ENCODE measurements around the gene PERM1. TPM values are rescaled to one million over a fixed set of nuclear protein-coding genes. Genes with fewer than 3 reads are reported as not detected.

Gene PERM1, protein sequence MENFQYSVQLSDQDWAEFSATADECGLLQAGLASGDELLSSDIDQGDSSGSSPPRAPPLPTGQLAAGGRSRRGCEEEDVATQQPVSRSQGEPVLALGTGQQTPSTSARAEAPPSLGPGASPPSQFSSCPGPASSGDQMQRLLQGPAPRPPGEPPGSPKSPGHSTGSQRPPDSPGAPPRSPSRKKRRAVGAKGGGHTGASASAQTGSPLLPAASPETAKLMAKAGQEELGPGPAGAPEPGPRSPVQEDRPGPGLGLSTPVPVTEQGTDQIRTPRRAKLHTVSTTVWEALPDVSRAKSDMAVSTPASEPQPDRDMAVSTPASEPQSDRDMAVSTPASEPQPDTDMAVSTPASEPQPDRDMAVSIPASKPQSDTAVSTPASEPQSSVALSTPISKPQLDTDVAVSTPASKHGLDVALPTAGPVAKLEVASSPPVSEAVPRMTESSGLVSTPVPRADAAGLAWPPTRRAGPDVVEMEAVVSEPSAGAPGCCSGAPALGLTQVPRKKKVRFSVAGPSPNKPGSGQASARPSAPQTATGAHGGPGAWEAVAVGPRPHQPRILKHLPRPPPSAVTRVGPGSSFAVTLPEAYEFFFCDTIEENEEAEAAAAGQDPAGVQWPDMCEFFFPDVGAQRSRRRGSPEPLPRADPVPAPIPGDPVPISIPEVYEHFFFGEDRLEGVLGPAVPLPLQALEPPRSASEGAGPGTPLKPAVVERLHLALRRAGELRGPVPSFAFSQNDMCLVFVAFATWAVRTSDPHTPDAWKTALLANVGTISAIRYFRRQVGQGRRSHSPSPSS
- 0.30 and 1.0 TPM in 2 replicates for total RNA-seq (2011; cell fraction: chromatin; rRNA removed; ENCODE audit: low replicate concordance)
- total RNA-seq (2011; cell fraction: nucleolus; rRNA removed) = 0.39 and 0.67 TPM in 2 replicates
- total RNA-seq (2011; cell fraction: nucleoplasm; rRNA removed) = 0.23 and 0.29 TPM in 2 replicates
- total RNA-seq (2014; rRNA removed) = not detected in 2 replicates
- total RNA-seq (2014; rRNA removed; fragmentation: Illumina TruSeq; extraction: Trizol) = not detected in 2 replicates
- not detected in 2 replicates for total RNA-seq (2015; rRNA removed; fragmentation: Illumina TruSeq; extraction: Trizol)
- not detected in 2 replicates for total RNA-seq (2021)
- polyA plus RNA-seq (2011; rRNA removed) = 0.04 TPM in 1 of 2 replicates, not detected in the other
- polyA plus RNA-seq (2011; cell fraction: cytosol; rRNA removed) = 0.06 TPM in 1 of 2 replicates, not detected in the other
- 0.18 and 0.25 TPM in 2 replicates for polyA plus RNA-seq (2011; cell fraction: nucleus; rRNA removed)
- 0.46 and 0.48 TPM in 2 replicates for polyA plus RNA-seq (2012)
- not detected in 2 replicates for polyA plus RNA-seq (2014; fragmentation: Illumina TruSeq; extraction: Trizol)
- not detected for polyA plus RNA-seq (2014; fragmentation: Nextera tagmentation; extraction: Ambion mirVana)
- not detected in 2 replicates for polyA plus RNA-seq (2014; rRNA removed)
- not detected in 2 replicates for polyA minus RNA-seq (2011; rRNA and poly(A)+ RNA removed)
- not detected in 2 replicates for polyA minus RNA-seq (2011; cell fraction: cytosol; rRNA and poly(A)+ RNA removed)
- polyA minus RNA-seq (2011; cell fraction: nucleus; rRNA and poly(A)+ RNA removed) = 0.33 TPM in 1 of 2 replicates, not detected in the other
- Bru-seq, nascent RNA = percentile 15 among the genes with signal in this experiment
- not detected for BruChase-seq, experiment 1, labeled RNA remaining after a 2-hour chase
- BruChase-seq, experiment 2, labeled RNA remaining after a 6-hour chase = not detected
- long read RNA-seq, experiment 1 = 0 reads
- long read RNA-seq, experiment 2 = 0 reads
- long read RNA-seq, experiment 3 = 0 reads

DNA sequence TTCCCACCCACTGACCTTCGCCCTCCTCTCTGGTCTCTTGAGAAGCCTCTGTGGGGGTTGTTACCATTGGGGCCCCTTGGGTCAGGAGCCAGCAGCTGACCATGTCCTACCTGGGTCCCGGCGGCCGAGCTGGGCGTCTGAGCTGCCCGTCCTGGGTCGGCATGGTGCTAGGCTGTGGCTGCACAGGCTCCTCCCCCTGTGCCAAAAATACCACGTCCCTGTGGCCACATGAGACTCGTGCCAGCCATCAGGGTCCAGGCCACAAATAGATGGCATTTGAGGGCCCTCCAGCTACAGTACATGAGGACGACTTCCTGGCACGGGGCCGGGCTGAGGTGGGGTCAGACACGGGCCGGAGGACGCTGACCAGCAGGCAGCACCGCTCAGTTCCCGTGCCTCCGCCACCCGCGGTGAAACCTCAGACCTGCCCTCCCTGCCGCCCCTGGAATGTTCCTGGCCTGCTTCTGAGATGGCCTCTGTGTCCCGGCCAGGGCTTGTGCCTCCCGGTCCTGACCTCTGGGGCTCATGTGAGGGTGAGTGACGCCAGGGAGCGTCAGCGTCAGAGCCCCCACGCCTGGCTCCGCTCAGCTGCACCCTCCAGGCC lies at the start of gene PERM1:
Gene PERM1, minus strand, starts transcription at position 139 of the 604 bp plus-strand sequence. CDS start 1,064 bp downstream, outside the sequence.
- Histone ChIP-seq H3K4me2 (ENCODE audit: insufficient read depth, low read length) (no peak within 1 kb of the TSS), H3K79me2 (ENCODE audit: control insufficient read depth, insufficient read depth, low read length) (no peaks in the 10 kb centered on the region), H3K27ac (ENCODE audit: extremely low read depth, low read depth, low read length) (no peak within 1 kb of the TSS), H3K36me3 (ENCODE audit: control insufficient read depth, insufficient read depth, low read length) (no peaks in the 10 kb centered on the region), H3K27me3 (ENCODE audit: control insufficient read depth in 2 of 2, insufficient read depth in 2 of 2, low read length in 2 of 2) (peaks cover 39 to 60% of the 10 kb centered on the region in 2 experiments; a peak in 4 of 5 replicates), H3K4me1 (replicated peaks in 1 of 2; ENCODE audit: control insufficient read depth in 2 of 2, insufficient read depth in 2 of 2, low read length in 2 of 2) (peaks cover 0 to 62% of the 10 kb centered on the region in 2 experiments; a peak in 3 of 5 replicates), H3K9me3 (replicated peaks; ENCODE audit: control insufficient read depth, insufficient read depth, low read depth, low read length) (no peaks in the 10 kb centered on the region), H3K9me1 (ENCODE audit: control insufficient read depth, insufficient read depth, low read length) (no peaks in the 10 kb centered on the region), H4K20me1 (replicated peaks; ENCODE audit: control insufficient read depth, insufficient read depth, low read length) (peaks cover 13% of the 10 kb centered on the region), H2AFZ (ENCODE audit: low read depth, low read length) (no peak within 1 kb of the TSS), H3K9ac (ENCODE audit: insufficient read depth in 1 of 2, low read depth in 2 of 2, low read length in 2 of 2) (peak within 1 kb of the TSS in 1 of 2 experiments; percentile 67; a peak in 2 of 4 replicates), H3K4me3 (no peak within 1 kb of the TSS)
- intact Hi-C loops (cut with micrococcal nuclease) (loop anchor here (10.0 kb wide), 1 partner anchor 313 kb away; no protein-coding TSS in a partner anchor), in situ Hi-C loops (cut with MboI) (loop anchor here (10.0 kb wide), 1 partner anchor 83 kb away; no protein-coding TSS in a partner anchor)
- WGBS (ENCODE audit: insufficient coverage, low coverage, missing lambda C conversion rate) = 7% methylated on average over 25 of the region's 28 CpGs
- TF ChIP-seq ZKSCAN8 (CRISPR knock-in tag; IDR thresholded peaks at IDR 0.05) = no peak
- no peak for TF ChIP-seq ATF1 (CRISPR knock-in tag; IDR thresholded peaks at IDR 0.05)
- 0 out of 2 replicates have a peak, but pooled peaks have one; percentile 16 for TF ChIP-seq ATF1 (tag; IDR thresholded peaks at IDR 0.05)
- no peak for TF ChIP-seq CREB1 (IDR thresholded peaks at IDR 0.05)
- TF ChIP-seq CREB1 (CRISPR knock-in tag; IDR thresholded peaks at IDR 0.05) = 0 out of 2 replicates have a peak, but pooled peaks have one; percentile 16
- POLR2A ChIA-PET = interaction anchor here (0.7 to 1.7 kb wide), 5 partner anchors 11 to 224 kb away, joined by 3 to 8 read pairs (median 4); partner anchors contain the start of genes PLEKHN1 and TNFRSF18
- CTCF ChIA-PET (ENCODE audit: low intra/inter-chr PET ratio) = interaction anchor here (2.9 kb wide), 1 partner anchor 82 kb away, joined by 27 read pairs; no protein-coding TSS in a partner anchor
- BruUV-seq (replicated peaks) = no TSS peak
- DNase-seq (ENCODE audit: extremely low read depth in 1 of 4, low spot score in 3 of 4) (no peak), ATAC-seq (no peak), FAIRE-seq (no peak)

Data from K562 (cell line).